Activated B cell treated with CpG ODN at 0.5 μM for 24 hours (primary cell): ENCODE measurements around the gene BLM. TPM values are rescaled to one million over a fixed set of nuclear protein-coding genes. Genes with fewer than 3 reads are reported as not detected.

Experiments used
- ATAC-seq: fragments of 200-7000 bp; cut with Tn5 transposase; one replicate; pipeline ENCODE4 v1.10.0; 2021; ENCODE audit warnings: low read depth, mild to moderate bottlenecking, moderate library complexity
- CTCF ChIA-PET: fragments of 350-600 bp; sonication (Branson Sonifier 250); formaldehyde crosslinking; loops from one replicate; lab custom pipeline; 2021; ENCODE audit warnings: antibody characterized with exemption; lab: Charles Lee
- POLR2A ChIA-PET: fragments of 350-600 bp; sonication (Branson Sonifier 250); formaldehyde crosslinking; loops from one replicate; lab custom pipeline; 2021; ENCODE audit warnings: antibody characterized with exemption; lab: Charles Lee
- DNase-seq: peaks from one replicate; pipeline ENCODE4 v3.0.0; 2022
- H3K27ac Mint-ChIP-seq: one replicate; pipeline ENCODE4 v1.8.0; 2020; ENCODE audit warnings: mixed read lengths
- H3K27me3 Mint-ChIP-seq: one replicate; pipeline ENCODE4 v1.8.0; 2021; ENCODE audit warnings: mixed read lengths
- H3K36me3 Mint-ChIP-seq: one replicate; pipeline ENCODE4 v1.8.0; 2021; ENCODE audit warnings: low read depth, mixed read lengths
- H3K4me1 Mint-ChIP-seq: one replicate; pipeline ENCODE4 v1.8.0; 2021; ENCODE audit warnings: mixed read lengths
- H3K4me3 Mint-ChIP-seq: one replicate; pipeline ENCODE4 v1.8.0; 2020; ENCODE audit warnings: mild to moderate bottlenecking, mixed read lengths
- H3K9me3 Mint-ChIP-seq: one replicate; pipeline ENCODE4 v1.8.0; 2020; ENCODE audit warnings: mixed read lengths
- CTCF ChIP-seq: fragments of 200-600 bp; IDR thresholded peaks from one replicate; pipeline ENCODE4 v1.8.0; 2022; ENCODE audit warnings: antibody characterized with exemption, mild to moderate bottlenecking
- intact Hi-C: fragments of 100-400 bp; cut with micrococcal nuclease; formaldehyde crosslinking; loops from one replicate; pipeline ENCODE4 v1.15.1; 2024
- total RNA-seq: library from RNA; stranded (reverse); gene quantifications from 2 replicates; pipeline ENCODE4 v1.2.3, GENCODE V29; 2022

Gene BLM
- total RNA-seq, 1 donor from 2014 or later, result 23.4 TPM

- no peaks in the 10 kb centered on the region for H3K9me3 Mint-ChIP-seq
- H3K36me3 Mint-ChIP-seq, result no peaks in the 10 kb centered on the region
- ATAC-seq, result no peak
- no peak for TF ChIP-seq CTCF
- no peak overlapping the region for H3K4me3 Mint-ChIP-seq
- no peak overlapping the region for H3K27ac Mint-ChIP-seq
- POLR2A ChIA-PET, result no interaction called here
- no peaks in the 10 kb centered on the region for H3K27me3 Mint-ChIP-seq
- no peak for DNase-seq
- H3K4me1 Mint-ChIP-seq, result peaks cover 6% of the 10 kb centered on the region
- intact Hi-C loops, result no loop called here
- CTCF ChIA-PET, result no interaction called here
These were observed 7.9 kb upstream of the BLM start for GRCh38 chr15:90709278-90709677.

GRCh38 chr15:90710436-90711027 lies 6.6 kb upstream of the BLM start:
- TF ChIP-seq CTCF, result no peak
- Mint-ChIP-seq H3K27me3 (no peaks in the 10 kb centered on the region), H3K4me1 (peaks cover 6% of the 10 kb centered on the region), H3K9me3 (no peaks in the 10 kb centered on the region), H3K36me3 (no peaks in the 10 kb centered on the region), H3K27ac (no peak overlapping the region), H3K4me3 (no peak overlapping the region)
- CTCF ChIA-PET, result no interaction called here
- ATAC-seq, result no peak
- POLR2A ChIA-PET, result no interaction called here
- intact Hi-C loops, result no loop called here
- no peak for DNase-seq

GRCh38 chr15:90711418-90711824 lies 5.7 kb upstream of the BLM start:
- H3K27ac Mint-ChIP-seq, result peak overlapping the region; percentile 8
- no peaks in the 10 kb centered on the region for H3K27me3 Mint-ChIP-seq
- no peaks in the 10 kb centered on the region for H3K9me3 Mint-ChIP-seq
- H3K4me3 Mint-ChIP-seq, result no peak overlapping the region
- no peak for DNase-seq
- ChIA-PET CTCF (no interaction called here), POLR2A (no interaction called here)
- no peak for ATAC-seq
- H3K4me1 Mint-ChIP-seq, result peaks cover 12% of the 10 kb centered on the region
- intact Hi-C loops, result no loop called here
- TF ChIP-seq CTCF, result no peak
- H3K36me3 Mint-ChIP-seq, result no peaks in the 10 kb centered on the region

GRCh38 chr15:90711842-90712241 lies 5.3 kb upstream of the BLM start:
- no peak for DNase-seq
- H3K27me3 Mint-ChIP-seq, result no peaks in the 10 kb centered on the region
- intact Hi-C loops, result no loop called here
- peak overlapping the region; percentile 27 for H3K27ac Mint-ChIP-seq
- H3K36me3 Mint-ChIP-seq, result peaks cover 1% of the 10 kb centered on the region
- no peak for ATAC-seq
- H3K4me3 Mint-ChIP-seq, result no peak overlapping the region
- no peak for TF ChIP-seq CTCF
- H3K9me3 Mint-ChIP-seq, result no peaks in the 10 kb centered on the region
- CTCF ChIA-PET, result interaction anchor here (0.7 kb wide), 1 partner anchor 71 kb away, joined by 3 read pairs; no protein-coding TSS in a partner anchor
- peaks cover 16% of the 10 kb centered on the region for H3K4me1 Mint-ChIP-seq
- POLR2A ChIA-PET, result interaction anchor here (0.7 kb wide), 1 partner anchor 35 kb away, joined by 5 read pairs; no protein-coding TSS in a partner anchor

- peaks cover 27% of the 10 kb centered on the region for H3K4me1 Mint-ChIP-seq
- CTCF ChIA-PET, result no interaction called here
- H3K9me3 Mint-ChIP-seq, result no peaks in the 10 kb centered on the region
These were observed 4.1 kb upstream of the BLM start for GRCh38 chr15:90713081-90713480.

More at GRCh38 chr15:90713081-90713480, 4.1 kb upstream of the BLM start:
- no peaks in the 10 kb centered on the region for H3K27me3 Mint-ChIP-seq
- DNase-seq (no peak), ATAC-seq (no peak)
- no peak for TF ChIP-seq CTCF
- H3K4me3 Mint-ChIP-seq, result no peak overlapping the region
- intact Hi-C loops, result no loop called here
- POLR2A ChIA-PET, result no interaction called here
- peaks cover 4% of the 10 kb centered on the region for H3K36me3 Mint-ChIP-seq
- no peak overlapping the region for H3K27ac Mint-ChIP-seq
